Transverse colon (tissue), 4 donors: Measurements from ENCODE around the gene RSPRY1. TPM values are rescaled to one million over a fixed set of nuclear protein-coding genes. Genes with fewer than 3 reads are reported as not detected.

ENCODE experiments used
- DNase-seq: peaks from one replicate; pipeline ENCODE4 v3.0.0-alpha.2; 2019
- H3K27ac ChIP-seq, 4 donors: fragments of 200-600 bp; sonication (generic); 2 replicates each; pipeline ENCODE4 v1.5.1; 2016 to 2018; ENCODE audit warnings: inconsistent platforms in 4 of 4
- H3K27me3 ChIP-seq: fragments of 200-600 bp; sonication (generic); 2 replicates; pipeline ENCODE4 v1.5.1; 2017; ENCODE audit warnings: inconsistent platforms
- H3K36me3 ChIP-seq, 4 donors: fragments of 200-600 bp; sonication (generic); 2 replicates each; pipeline ENCODE4 v1.5.1; 2017 to 2019; ENCODE audit warnings: inconsistent platforms in 4 of 4
- H3K4me1 ChIP-seq, 4 donors: fragments of 200-600 bp; sonication (generic); 2 replicates each; pipeline ENCODE4 v1.5.1; 2017 to 2020; ENCODE audit warnings: inconsistent platforms in 4 of 4
- H3K4me3 ChIP-seq, 4 donors: fragments of 200-600 bp; sonication (generic); 1 replicate in 1 of 4; 2 replicates in 3 of 4; pipeline versions ENCODE4 v1.5.1 to v1.6.1; 2017 to 2019; ENCODE audit warnings: inconsistent platforms in 4 of 4
- H3K9me3 ChIP-seq, 2 donors: fragments of 200-600 bp; sonication (generic); 2 replicates each; pipeline ENCODE4 v1.5.1; 2017 to 2019; ENCODE audit warnings: inconsistent platforms in 2 of 2
- EP300 ChIP-seq: sonication (generic); formaldehyde crosslinking; IDR thresholded peaks from one replicate; pipeline ENCODE4 v1.6.1; 2017; ENCODE audit warnings: antibody characterized with exemption, low read depth
- POLR2A ChIP-seq: fragments of 450-650 bp; IDR thresholded peaks from one replicate; pipeline ENCODE4 v1.6.1; 2016; ENCODE audit warnings: antibody characterized with exemption, mild to moderate bottlenecking, moderate library complexity
- POLR2AphosphoS5 ChIP-seq, 3 donors: sonication (generic); formaldehyde crosslinking; IDR thresholded peaks; one replicate each; pipeline ENCODE4 v1.6.1; 2016; ENCODE audit warnings: antibody characterized with exemption in 3 of 3
- WGBS, 2 donors: methylation state at CpG; one replicate each; pipeline ENCODE4 v1.1.5; 2018; ENCODE audit warnings: low coverage in 1 of 2; 5-methylcytosine and 5-hydroxymethylcytosine counted together
- in situ Hi-C, 4 donors: fragments of 200-750 bp; cut with MboI; loops; one replicate each; pipeline versions ENCODE4 v1.15.0 to v1.15.1; 2017; ENCODE audit warnings: low sequenced_read_pairs in 3 of 4, low pct_ligation_motif_present in 1 of 4, low pct_unique_long_range_greater_than_20kb in 1 of 4
- intact Hi-C: fragments of 100-400 bp; cut with DNase I; formaldehyde crosslinking; loops from one replicate; pipeline ENCODE4 v1.15.1; 2023; ENCODE audit warnings: low total_unique reads
- total RNA-seq, 4 donors: library from RNA; depleted of rRNA; stranded (reverse); fragments of >200 nt; gene quantifications; one replicate each; pipeline ENCODE4 v1.1.0, GENCODE V29; 2016
- TF ChIP-seq, protein P1 (sequence below), 5 experiments: fragments of 200-600 bp in 3 of 5; fragments of 450-650 bp in 2 of 5; sonication (generic) in 3 of 5; IDR thresholded peaks; 1 replicate in 2 of 5; 2 replicates in 3 of 5; pipeline ENCODE4 v1.5.1; 2016 to 2017; ENCODE audit warnings: antibody characterized with exemption in 5 of 5, inconsistent platforms in 3 of 5, mild to moderate bottlenecking in 2 of 5, moderate library complexity in 1 of 5

RSPRY1 gene
- total RNA-seq, 4 donors from 2014 or later = 17.1 to 58.4 (median 44.5) TPM

DNA sequence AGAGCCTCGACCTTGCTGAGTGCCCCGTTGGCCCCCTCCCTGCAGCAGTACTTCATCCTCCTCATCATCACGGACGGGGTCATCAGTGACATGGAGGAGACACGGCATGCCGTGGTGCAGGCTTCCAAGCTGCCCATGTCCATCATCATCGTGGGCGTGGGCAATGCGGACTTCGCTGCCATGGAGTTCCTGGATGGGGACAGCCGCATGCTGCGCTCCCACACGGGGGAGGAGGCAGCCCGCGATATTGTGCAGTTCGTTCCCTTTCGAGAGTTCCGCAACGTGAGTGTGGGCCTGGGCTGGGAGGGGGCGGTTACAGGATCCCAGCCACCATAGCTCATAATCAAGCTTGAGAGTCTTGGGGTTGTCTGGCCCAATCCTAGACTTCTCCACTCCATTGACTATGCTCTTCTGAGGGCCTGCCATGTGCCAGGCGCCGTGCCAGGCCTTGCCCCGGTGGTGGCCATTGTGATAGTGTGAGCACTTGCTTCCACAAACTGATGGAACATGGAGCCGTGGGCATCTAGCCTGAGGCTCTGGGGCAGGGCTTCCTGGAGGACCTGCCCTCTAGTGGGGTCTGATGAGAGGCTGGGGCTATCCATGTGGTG is 40.0 kb upstream of the RSPRY1 start:
- in situ Hi-C loops (no loop called here), intact Hi-C loops (no loop called here)

DNA sequence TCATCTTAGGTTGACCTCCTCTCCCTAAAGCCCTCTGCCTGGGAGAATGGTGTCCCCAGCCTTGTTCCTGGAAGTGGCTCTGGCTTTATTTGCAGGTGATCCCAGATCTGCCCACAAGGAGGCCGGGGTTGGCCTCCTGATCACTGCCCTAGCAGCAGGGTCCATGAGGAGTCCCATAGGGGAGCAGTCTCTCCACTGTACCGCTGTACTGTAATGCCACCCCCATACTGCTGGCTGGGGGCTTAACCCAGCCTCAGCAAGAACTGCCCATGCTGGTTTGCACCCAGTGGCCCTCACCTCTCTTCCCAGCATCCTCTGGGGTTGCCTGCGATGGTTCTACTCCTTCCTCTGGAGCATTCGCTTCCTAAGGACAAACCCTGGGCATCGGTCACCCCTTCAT is 39.4 kb upstream of the RSPRY1 start:
- intact Hi-C loops (no loop called here), in situ Hi-C loops (no loop called here)
- H3K27ac ChIP-seq = peak overlapping the region in 1 of 4 donors; percentile 12
- H3K4me3 ChIP-seq = no peak overlapping the region
- H3K36me3 ChIP-seq = no peaks in the 10 kb centered on the region
- H3K27me3 ChIP-seq = no peaks in the 10 kb centered on the region
- TF ChIP-seq POLR2AphosphoS5 (IDR thresholded peaks at IDR 0.05) (no peak), POLR2A (no peak)
- TF ChIP-seq, protein P1, sequence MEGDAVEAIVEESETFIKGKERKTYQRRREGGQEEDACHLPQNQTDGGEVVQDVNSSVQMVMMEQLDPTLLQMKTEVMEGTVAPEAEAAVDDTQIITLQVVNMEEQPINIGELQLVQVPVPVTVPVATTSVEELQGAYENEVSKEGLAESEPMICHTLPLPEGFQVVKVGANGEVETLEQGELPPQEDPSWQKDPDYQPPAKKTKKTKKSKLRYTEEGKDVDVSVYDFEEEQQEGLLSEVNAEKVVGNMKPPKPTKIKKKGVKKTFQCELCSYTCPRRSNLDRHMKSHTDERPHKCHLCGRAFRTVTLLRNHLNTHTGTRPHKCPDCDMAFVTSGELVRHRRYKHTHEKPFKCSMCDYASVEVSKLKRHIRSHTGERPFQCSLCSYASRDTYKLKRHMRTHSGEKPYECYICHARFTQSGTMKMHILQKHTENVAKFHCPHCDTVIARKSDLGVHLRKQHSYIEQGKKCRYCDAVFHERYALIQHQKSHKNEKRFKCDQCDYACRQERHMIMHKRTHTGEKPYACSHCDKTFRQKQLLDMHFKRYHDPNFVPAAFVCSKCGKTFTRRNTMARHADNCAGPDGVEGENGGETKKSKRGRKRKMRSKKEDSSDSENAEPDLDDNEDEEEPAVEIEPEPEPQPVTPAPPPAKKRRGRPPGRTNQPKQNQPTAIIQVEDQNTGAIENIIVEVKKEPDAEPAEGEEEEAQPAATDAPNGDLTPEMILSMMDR (IDR thresholded peaks at IDR 0.05) = peak in 3 of 5 experiments; percentile 13 to 33 (median 23)
- WGBS, 2 donors = 89% methylated on average over 4 of the region's 5 CpGs; no CpG with 5 or more reads in 1 of the 2 donors
- peaks cover 8 to 33% (median 18%) of the 10 kb centered on the region in 4 donors for H3K4me1 ChIP-seq
- H3K9me3 ChIP-seq = no peaks in the 10 kb centered on the region
- no peak for DNase-seq

More for the DNA sequence above, 40.0 kb upstream of the RSPRY1 start:
- Histone ChIP-seq H3K4me3 (no peak overlapping the region), H3K4me1 (peaks cover 8 to 37% (median 18%) of the 10 kb centered on the region in 4 donors), H3K27ac (no peak overlapping the region), H3K36me3 (no peaks in the 10 kb centered on the region), H3K9me3 (no peaks in the 10 kb centered on the region), H3K27me3 (no peaks in the 10 kb centered on the region)
- WGBS, 2 donors = 87 to 89% methylated on average over 3 to 22 of the region's 24 CpGs
- no peak for TF ChIP-seq POLR2A
- TF ChIP-seq POLR2AphosphoS5 (IDR thresholded peaks at IDR 0.05) = no peak
- TF ChIP-seq, protein P1 (IDR thresholded peaks at IDR 0.05) = no peak
- no peak for TF ChIP-seq EP300
- no peak for DNase-seq

DNA sequence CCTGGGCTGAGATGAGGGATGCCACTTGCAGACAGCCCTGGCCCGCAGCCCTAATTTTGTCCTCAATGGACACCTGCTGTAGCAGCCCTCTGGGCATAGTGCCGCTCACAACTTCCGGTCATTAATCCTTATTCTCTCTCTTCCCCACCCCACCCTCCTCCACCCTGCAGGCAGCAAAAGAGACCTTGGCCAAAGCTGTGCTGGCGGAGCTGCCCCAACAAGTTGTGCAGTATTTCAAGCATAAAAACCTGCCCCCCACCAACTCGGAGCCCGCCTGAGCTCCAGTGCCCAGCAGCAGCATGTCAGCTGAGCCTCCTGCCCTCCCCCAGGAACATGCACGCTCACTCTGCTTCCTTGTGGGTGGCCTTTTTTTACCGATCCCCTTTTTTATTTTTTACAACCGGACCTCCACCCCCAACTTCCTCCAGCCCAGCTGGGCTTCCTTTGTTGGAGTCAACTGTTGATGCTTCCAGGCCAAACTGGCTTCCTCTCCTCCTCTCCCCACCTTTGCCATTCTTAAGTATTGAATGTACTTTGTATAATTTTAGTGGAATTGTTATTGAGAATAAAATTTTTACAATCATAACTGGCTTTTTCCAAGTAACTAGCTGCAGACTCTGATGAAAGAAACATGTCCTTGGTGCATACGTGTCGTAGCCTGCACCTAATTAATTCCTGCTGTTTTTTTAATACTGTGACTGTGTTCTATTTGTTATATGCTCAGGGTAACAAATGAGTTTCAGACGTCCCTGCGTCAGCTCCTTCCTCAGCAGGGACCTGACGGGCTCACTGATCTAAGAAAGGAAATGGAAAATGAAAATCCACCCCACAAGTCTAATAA is 38.5 kb upstream of the RSPRY1 start:
- in situ Hi-C loops = no loop called here
- no peak for DNase-seq
- Histone ChIP-seq H3K27ac (peak overlapping the region in 2 of 4 donors; percentile 12 to 26), H3K9me3 (no peaks in the 10 kb centered on the region), H3K27me3 (no peaks in the 10 kb centered on the region), H3K4me3 (no peak overlapping the region), H3K36me3 (peaks cover 0 to 2% (median 0%) of the 10 kb centered on the region in 4 donors), H3K4me1 (peaks cover 8 to 26% (median 13%) of the 10 kb centered on the region in 4 donors)
- 59 to 65% methylated on average over 9 to 14 of the region's 14 CpGs for WGBS, 2 donors
- TF ChIP-seq POLR2AphosphoS5 (IDR thresholded peaks at IDR 0.05) = no peak
- TF ChIP-seq, protein P1 (IDR thresholded peaks at IDR 0.05) = no peak
- no peak for TF ChIP-seq EP300
- TF ChIP-seq POLR2A = no peak
- intact Hi-C loops = no loop called here

DNA sequence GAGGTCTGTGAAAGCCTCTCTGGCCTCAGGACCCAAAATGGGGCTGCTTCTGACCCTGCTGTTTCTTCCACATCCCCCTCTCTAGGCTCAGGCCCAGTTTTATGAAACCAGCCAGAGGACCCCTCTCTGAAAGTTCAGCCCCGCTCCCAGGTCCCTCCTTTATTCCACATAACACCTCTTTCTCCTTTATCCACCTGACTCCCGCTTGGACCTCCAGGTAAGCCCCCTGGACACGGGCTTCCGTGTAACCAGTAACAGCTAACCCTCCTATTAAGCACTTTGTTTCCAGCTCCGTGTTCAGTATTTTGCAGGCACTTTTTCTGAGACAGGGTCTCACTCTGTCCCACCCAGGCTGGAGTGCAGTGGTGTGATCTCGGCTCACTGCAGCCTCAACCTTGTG is 37.6 kb upstream of the RSPRY1 start:
- H3K4me3 ChIP-seq = no peak overlapping the region
- in situ Hi-C loops (no loop called here), intact Hi-C loops (no loop called here)
- DNase-seq = no peak
- no peak for TF ChIP-seq EP300
- TF ChIP-seq, protein P1 (IDR thresholded peaks at IDR 0.05) = no peak
- TF ChIP-seq POLR2AphosphoS5 (IDR thresholded peaks at IDR 0.05) = no peak
- no peak for TF ChIP-seq POLR2A
- H3K9me3 ChIP-seq = no peaks in the 10 kb centered on the region
- no peak overlapping the region for H3K27ac ChIP-seq
- H3K27me3 ChIP-seq = no peaks in the 10 kb centered on the region
- H3K36me3 ChIP-seq = peaks cover 0 to 6% (median 0%) of the 10 kb centered on the region in 4 donors
- H3K4me1 ChIP-seq = peaks cover 3 to 17% (median 5%) of the 10 kb centered on the region in 4 donors
- WGBS, 2 donors = 96 to 99% methylated on average over 5 to 6 of the region's 6 CpGs
